ENCODE measurements around the gene EDN2.

GRCh38 chr1:41509270-41509671, 24.8 kb upstream of the EDN2 start:
- TF ChIP-seq POLR2AphosphoS5 (IDR thresholded peaks at IDR 0.05) (no peak), CTCF (IDR thresholded peaks at IDR 0.05) (no peak), POLR2A (IDR thresholded peaks at IDR 0.05; ENCODE audit: low read depth) (no peak), EP300 (IDR thresholded peaks at IDR 0.05) (no peak)
